Measurements from ENCODE around the gene RASSF10. TPM values are rescaled to one million over a fixed set of nuclear protein-coding genes. Genes with fewer than 3 reads are reported as not detected.

RASSF10 gene
- polyA plus RNA-seq, 1 of the 3 experiments (the other 2 are of a cell fraction): not detected

DNA sequence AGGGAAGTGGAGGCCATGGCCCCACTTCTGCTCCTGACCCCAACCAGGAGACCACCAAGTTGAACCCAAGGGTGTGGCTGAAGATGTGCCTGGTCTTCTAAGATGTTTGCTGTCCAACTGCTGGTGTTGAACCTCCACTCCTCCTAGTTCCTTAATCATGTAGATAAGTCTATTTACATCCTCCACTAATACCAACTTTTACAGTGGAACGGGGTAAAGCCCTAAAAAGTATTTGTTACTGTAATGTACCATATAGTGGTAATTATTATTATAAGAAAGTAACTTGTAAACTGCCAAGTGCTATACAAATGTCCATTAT, 19.0 kb upstream of the RASSF10 start:
- no peaks in the 10 kb centered on the region for H3K36me3 ChIP-seq (replicated peaks in 1 of 2; ENCODE audit: control insufficient read depth in 1 of 2, insufficient read depth in 2 of 2, low read length in 1 of 2)
- H3F3A ChIP-seq (replicated peaks; ENCODE audit: insufficient read depth): no peaks in the 10 kb centered on the region
- H3K4me1 ChIP-seq (ENCODE audit: control insufficient read depth in 1 of 2, insufficient read depth in 2 of 2, low read depth in 1 of 2, low read length in 1 of 2): no peaks in the 10 kb centered on the region
- ChIA-PET POLR2A (no interaction called here), CTCF (interaction anchor here (0.7 to 1.2 kb wide), 2 partner anchors 24 to 984 kb away, joined by 3 read pairs; no protein-coding TSS in a partner anchor)
- H4K20me1 ChIP-seq (ENCODE audit: insufficient read depth): no peaks in the 10 kb centered on the region
- no peak overlapping the region for H3K9ac ChIP-seq
- H3K9me3 ChIP-seq: no peaks in the 10 kb centered on the region
- no peaks in the 10 kb centered on the region for H3K79me2 ChIP-seq (ENCODE audit: insufficient read depth)
- H3K4me2 ChIP-seq: no peak overlapping the region
- no peak for DNase-seq
- no peak overlapping the region for H3K27ac ChIP-seq (ENCODE audit: low read depth in 2 of 2, low read length in 1 of 2)
- no peak overlapping the region for H3K4me3 ChIP-seq (ENCODE audit: low read depth in 2 of 2, low read length in 1 of 2)
- H3K9me2 ChIP-seq: no peaks in the 10 kb centered on the region
- no peak for TF ChIP-seq MXI1 (IDR thresholded peaks at IDR 0.05; ENCODE audit: low read depth, low read length)
- TF ChIP-seq ELF1 (IDR thresholded peaks at IDR 0.05): no peak
- TF ChIP-seq, protein P1, sequence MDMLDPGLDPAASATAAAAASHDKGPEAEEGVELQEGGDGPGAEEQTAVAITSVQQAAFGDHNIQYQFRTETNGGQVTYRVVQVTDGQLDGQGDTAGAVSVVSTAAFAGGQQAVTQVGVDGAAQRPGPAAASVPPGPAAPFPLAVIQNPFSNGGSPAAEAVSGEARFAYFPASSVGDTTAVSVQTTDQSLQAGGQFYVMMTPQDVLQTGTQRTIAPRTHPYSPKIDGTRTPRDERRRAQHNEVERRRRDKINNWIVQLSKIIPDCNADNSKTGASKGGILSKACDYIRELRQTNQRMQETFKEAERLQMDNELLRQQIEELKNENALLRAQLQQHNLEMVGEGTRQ (IDR thresholded peaks at IDR 0.05; ENCODE audit: borderline replicate concordance, low read depth, low read length): no peak
- no peak for TF ChIP-seq YY1 (IDR thresholded peaks at IDR 0.05; ENCODE audit: low read depth)
- no peak for TF ChIP-seq MEF2A (IDR thresholded peaks at IDR 0.05; ENCODE audit: borderline replicate concordance, low read depth)
- no peak for TF ChIP-seq POLR2AphosphoS5 (IDR thresholded peaks at IDR 0.05; ENCODE audit: low read depth, low read length)
- no peak for TF ChIP-seq SMC3 (IDR thresholded peaks at IDR 0.05; ENCODE audit: low read depth, low read length)
- TF ChIP-seq CHD2 (IDR thresholded peaks at IDR 0.05; ENCODE audit: low read length, partially characterized antibody): no peak
- no peak for TF ChIP-seq TEAD4 (IDR thresholded peaks at IDR 0.05; ENCODE audit: borderline replicate concordance, insufficient read depth)
- no peak overlapping the region for H2AFZ ChIP-seq (ENCODE audit: low read depth)
- no peaks in the 10 kb centered on the region; the same call in 1 of the 2 replicates for H3K27me3 ChIP-seq (ENCODE audit: insufficient read depth)
- 83% methylated on average over 1 of the region's 1 CpG for WGBS (ENCODE audit: low lambda C conversion rate)

DNA sequence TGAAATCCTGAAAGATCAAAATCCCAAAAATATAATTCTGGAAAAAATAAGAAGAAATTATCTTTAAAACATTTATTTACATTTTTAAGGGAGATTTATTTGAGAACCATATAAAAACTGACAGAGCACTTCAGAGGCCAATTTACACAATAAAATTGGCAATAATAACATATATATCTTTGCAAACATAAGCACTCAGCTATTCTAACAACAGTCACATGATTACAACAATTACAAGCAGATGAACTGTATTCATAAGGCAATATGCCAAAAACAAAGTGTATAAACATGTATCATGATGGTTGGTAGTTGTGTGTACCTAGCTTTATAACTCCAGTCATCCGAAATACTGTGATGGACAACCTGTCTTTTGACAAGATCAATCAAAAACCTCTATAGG, 17.7 kb upstream of the RASSF10 start:
- 35% methylated on average over 1 of the region's 1 CpG for WGBS (ENCODE audit: low lambda C conversion rate)
- Histone ChIP-seq H3K4me1 (ENCODE audit: control insufficient read depth in 1 of 2, insufficient read depth in 2 of 2, low read depth in 1 of 2, low read length in 1 of 2) (no peaks in the 10 kb centered on the region), H3K4me2 (no peak overlapping the region), H3K36me3 (replicated peaks in 1 of 2; ENCODE audit: control insufficient read depth in 1 of 2, insufficient read depth in 2 of 2, low read length in 1 of 2) (no peaks in the 10 kb centered on the region), H3K4me3 (ENCODE audit: low read depth in 2 of 2, low read length in 1 of 2) (no peak overlapping the region), H3K27ac (ENCODE audit: low read depth in 2 of 2, low read length in 1 of 2) (no peak overlapping the region), H3F3A (replicated peaks; ENCODE audit: insufficient read depth) (no peaks in the 10 kb centered on the region), H3K79me2 (ENCODE audit: insufficient read depth) (no peaks in the 10 kb centered on the region), H4K20me1 (ENCODE audit: insufficient read depth) (no peaks in the 10 kb centered on the region), H3K9ac (no peak overlapping the region), H3K9me2 (no peaks in the 10 kb centered on the region), H3K27me3 (ENCODE audit: insufficient read depth) (no peaks in the 10 kb centered on the region; the same call in 1 of the 2 replicates), H3K9me3 (no peaks in the 10 kb centered on the region), H2AFZ (ENCODE audit: low read depth) (no peak overlapping the region)
- no peak for DNase-seq
- TF ChIP-seq, protein P2, sequence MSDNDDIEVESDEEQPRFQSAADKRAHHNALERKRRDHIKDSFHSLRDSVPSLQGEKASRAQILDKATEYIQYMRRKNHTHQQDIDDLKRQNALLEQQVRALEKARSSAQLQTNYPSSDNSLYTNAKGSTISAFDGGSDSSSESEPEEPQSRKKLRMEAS (IDR thresholded peaks at IDR 0.05; ENCODE audit: low read depth): no peak
- TF ChIP-seq, protein P3, sequence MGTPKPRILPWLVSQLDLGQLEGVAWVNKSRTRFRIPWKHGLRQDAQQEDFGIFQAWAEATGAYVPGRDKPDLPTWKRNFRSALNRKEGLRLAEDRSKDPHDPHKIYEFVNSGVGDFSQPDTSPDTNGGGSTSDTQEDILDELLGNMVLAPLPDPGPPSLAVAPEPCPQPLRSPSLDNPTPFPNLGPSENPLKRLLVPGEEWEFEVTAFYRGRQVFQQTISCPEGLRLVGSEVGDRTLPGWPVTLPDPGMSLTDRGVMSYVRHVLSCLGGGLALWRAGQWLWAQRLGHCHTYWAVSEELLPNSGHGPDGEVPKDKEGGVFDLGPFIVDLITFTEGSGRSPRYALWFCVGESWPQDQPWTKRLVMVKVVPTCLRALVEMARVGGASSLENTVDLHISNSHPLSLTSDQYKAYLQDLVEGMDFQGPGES (IDR thresholded peaks at IDR 0.05; ENCODE audit: low read depth, low read length): no peak
- TF ChIP-seq JUND (IDR thresholded peaks at IDR 0.05): no peak
- no peak for TF ChIP-seq FOXM1 (IDR thresholded peaks at IDR 0.05; ENCODE audit: low read depth)
- no peak for TF ChIP-seq FOSL2 (IDR thresholded peaks at IDR 0.05; ENCODE audit: borderline replicate concordance, low read depth)
- no peak for TF ChIP-seq CHD2 (IDR thresholded peaks at IDR 0.05; ENCODE audit: low read length, partially characterized antibody)
- no peak for TF ChIP-seq GABPA (IDR thresholded peaks at IDR 0.05; ENCODE audit: low read depth)
- TF ChIP-seq TCF12 (IDR thresholded peaks at IDR 0.05): no peak
- no peak for TF ChIP-seq EZH2phosphoT487 (IDR thresholded peaks at IDR 0.05; ENCODE audit: borderline replicate concordance, low read depth)
- TF ChIP-seq, protein P4, sequence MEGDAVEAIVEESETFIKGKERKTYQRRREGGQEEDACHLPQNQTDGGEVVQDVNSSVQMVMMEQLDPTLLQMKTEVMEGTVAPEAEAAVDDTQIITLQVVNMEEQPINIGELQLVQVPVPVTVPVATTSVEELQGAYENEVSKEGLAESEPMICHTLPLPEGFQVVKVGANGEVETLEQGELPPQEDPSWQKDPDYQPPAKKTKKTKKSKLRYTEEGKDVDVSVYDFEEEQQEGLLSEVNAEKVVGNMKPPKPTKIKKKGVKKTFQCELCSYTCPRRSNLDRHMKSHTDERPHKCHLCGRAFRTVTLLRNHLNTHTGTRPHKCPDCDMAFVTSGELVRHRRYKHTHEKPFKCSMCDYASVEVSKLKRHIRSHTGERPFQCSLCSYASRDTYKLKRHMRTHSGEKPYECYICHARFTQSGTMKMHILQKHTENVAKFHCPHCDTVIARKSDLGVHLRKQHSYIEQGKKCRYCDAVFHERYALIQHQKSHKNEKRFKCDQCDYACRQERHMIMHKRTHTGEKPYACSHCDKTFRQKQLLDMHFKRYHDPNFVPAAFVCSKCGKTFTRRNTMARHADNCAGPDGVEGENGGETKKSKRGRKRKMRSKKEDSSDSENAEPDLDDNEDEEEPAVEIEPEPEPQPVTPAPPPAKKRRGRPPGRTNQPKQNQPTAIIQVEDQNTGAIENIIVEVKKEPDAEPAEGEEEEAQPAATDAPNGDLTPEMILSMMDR (IDR thresholded peaks at IDR 0.05): no peak
- TF ChIP-seq MXI1 (IDR thresholded peaks at IDR 0.05; ENCODE audit: low read depth, low read length): no peak
- TF ChIP-seq RFX5 (IDR thresholded peaks at IDR 0.05; ENCODE audit: low read length): no peak
- no peak for TF ChIP-seq MEF2A (IDR thresholded peaks at IDR 0.05; ENCODE audit: borderline replicate concordance, low read depth)
- TF ChIP-seq, protein P1 (IDR thresholded peaks at IDR 0.05; ENCODE audit: borderline replicate concordance, low read depth, low read length): no peak
- no peak for TF ChIP-seq TEAD4 (IDR thresholded peaks at IDR 0.05; ENCODE audit: borderline replicate concordance, insufficient read depth)
- TF ChIP-seq SMC3 (IDR thresholded peaks at IDR 0.05; ENCODE audit: low read depth, low read length): no peak
- no peak for TF ChIP-seq RXRA (IDR thresholded peaks at IDR 0.05; ENCODE audit: borderline replicate concordance, low read depth)
- TF ChIP-seq, protein P5, sequence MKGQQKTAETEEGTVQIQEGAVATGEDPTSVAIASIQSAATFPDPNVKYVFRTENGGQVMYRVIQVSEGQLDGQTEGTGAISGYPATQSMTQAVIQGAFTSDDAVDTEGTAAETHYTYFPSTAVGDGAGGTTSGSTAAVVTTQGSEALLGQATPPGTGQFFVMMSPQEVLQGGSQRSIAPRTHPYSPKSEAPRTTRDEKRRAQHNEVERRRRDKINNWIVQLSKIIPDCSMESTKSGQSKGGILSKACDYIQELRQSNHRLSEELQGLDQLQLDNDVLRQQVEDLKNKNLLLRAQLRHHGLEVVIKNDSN (IDR thresholded peaks at IDR 0.05; ENCODE audit: borderline replicate concordance, low read depth): no peak
- TF ChIP-seq POLR2AphosphoS5 (IDR thresholded peaks at IDR 0.05; ENCODE audit: low read depth, low read length): no peak
- TF ChIP-seq FOXJ3 (CRISPR knock-in tag; IDR thresholded peaks at IDR 0.05): no peak
- ChIA-PET POLR2A (no interaction called here), CTCF (no interaction called here)

All from SK-N-SH (cell line).